MCF 10A (cell line): ENCODE results near the gene BMAL1. TPM values are rescaled to one million over a fixed set of nuclear protein-coding genes. Genes with fewer than 3 reads are reported as not detected.

Source experiments
- BruUV-seq: library from RNA; stranded (reverse); fragments of 400-500 nt; replicated peaks from 2 replicates; lab custom pipeline; 2021; lab: Mats Ljungman, UMichigan
- CTCF ChIA-PET: fragments of 300-600 bp; sonication (Branson Sonifier 250); formaldehyde crosslinking; extraction: SDS; loops from one replicate; lab custom pipeline; 2021; ENCODE audit warnings: antibody characterized with exemption, inconsistent platforms; lab: Yijun Ruan, JAX
- POLR2A ChIA-PET: fragments of 300-600, 350-650 bp; sonication (Branson Sonifier 250); formaldehyde crosslinking; extraction: SDS; loops from one replicate; lab custom pipeline; 2020; ENCODE audit warnings: antibody characterized with exemption, inconsistent platforms; lab: Yijun Ruan, JAX
- DNase-seq: peaks from one replicate; pipeline ENCODE4 v3.0.0-alpha.2; 2018; ENCODE audit not compliant: unreplicated experiment
- H3K27ac Mint-ChIP-seq: one replicate; pipeline ENCODE4 v1.8.0; 2022; ENCODE audit warnings: mild to moderate bottlenecking, low read depth, mixed read lengths; ENCODE audit not compliant: unreplicated experiment
- H3K27me3 Mint-ChIP-seq: one replicate; pipeline ENCODE4 v1.8.0; 2022; ENCODE audit warnings: mixed read lengths; ENCODE audit not compliant: insufficient read depth, unreplicated experiment
- H3K36me3 Mint-ChIP-seq: one replicate; pipeline ENCODE4 v1.8.0; 2022; ENCODE audit warnings: mild to moderate bottlenecking, moderate library complexity, mixed read lengths; ENCODE audit not compliant: insufficient read depth, unreplicated experiment
- H3K4me1 Mint-ChIP-seq: one replicate; pipeline ENCODE4 v1.8.0; 2022; ENCODE audit warnings: mixed read lengths; ENCODE audit not compliant: insufficient read depth, unreplicated experiment
- H3K4me3 Mint-ChIP-seq: one replicate; pipeline ENCODE4 v1.8.0; 2022; ENCODE audit warnings: mild to moderate bottlenecking, moderate library complexity, mixed read lengths; ENCODE audit not compliant: unreplicated experiment
- H3K9me3 Mint-ChIP-seq: one replicate; pipeline ENCODE4 v1.8.0; 2022; ENCODE audit warnings: mixed read lengths; ENCODE audit not compliant: unreplicated experiment
- intact Hi-C: fragments of 100-400 bp; cut with micrococcal nuclease; formaldehyde crosslinking; loops from 2 replicates; pipeline ENCODE4 v1.14.1; 2022
- total RNA-seq: library from RNA; stranded (reverse); gene quantifications from 2 replicates; pipeline ENCODE4 v1.2.3, GENCODE V29; 2022
- TF ChIP-seq, protein P1 (sequence below): fragments of 200-600 bp; IDR thresholded peaks from one replicate; pipeline ENCODE4 v1.8.0; 2022; ENCODE audit warnings: antibody characterized with exemption, mild to moderate bottlenecking; ENCODE audit not compliant: unreplicated experiment

BMAL1 gene
- total RNA-seq, 1 experiment from 2014 or later: 88.4 TPM

DNA sequence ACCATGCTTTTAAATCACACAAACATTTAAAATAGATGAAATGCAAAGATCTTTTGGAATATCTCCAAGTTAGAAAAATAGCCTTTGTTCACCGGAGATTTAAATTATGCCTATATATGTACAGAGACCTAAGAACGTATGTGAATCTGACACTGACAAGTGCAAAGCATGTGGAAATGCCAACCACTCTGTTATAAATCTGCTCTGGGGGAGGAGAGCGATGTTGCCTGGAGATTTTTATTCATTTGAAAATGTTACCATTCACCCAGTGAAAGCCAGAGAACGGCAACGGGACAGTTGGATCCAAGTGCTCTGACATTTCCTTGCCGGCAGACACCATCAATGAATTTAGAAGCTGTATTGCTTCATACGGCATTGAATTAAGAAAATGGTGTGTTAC is 39.8 kb upstream of the BMAL1 start:
- Mint-ChIP-seq H3K27ac (no peak overlapping the region), H3K4me1 (peaks cover 6% of the 10 kb centered on the region), H3K27me3 (no peaks in the 10 kb centered on the region), H3K4me3 (no peak overlapping the region), H3K9me3 (no peaks in the 10 kb centered on the region), H3K36me3 (no peaks in the 10 kb centered on the region)
- CTCF ChIA-PET: interaction anchor here (0.7 to 4.9 kb wide), 21 partner anchors 8 to 274 kb away, joined by 3 to 47 read pairs (median 5); no protein-coding TSS in a partner anchor
- DNase-seq: no peak
- intact Hi-C loops: no loop called here
- BruUV-seq: no TSS peak
- POLR2A ChIA-PET: interaction anchor here (0.8 to 1.6 kb wide), 3 partner anchors 9 to 24 kb away, joined by 3 to 4 read pairs (median 4); no protein-coding TSS in a partner anchor
- TF ChIP-seq, protein P1, sequence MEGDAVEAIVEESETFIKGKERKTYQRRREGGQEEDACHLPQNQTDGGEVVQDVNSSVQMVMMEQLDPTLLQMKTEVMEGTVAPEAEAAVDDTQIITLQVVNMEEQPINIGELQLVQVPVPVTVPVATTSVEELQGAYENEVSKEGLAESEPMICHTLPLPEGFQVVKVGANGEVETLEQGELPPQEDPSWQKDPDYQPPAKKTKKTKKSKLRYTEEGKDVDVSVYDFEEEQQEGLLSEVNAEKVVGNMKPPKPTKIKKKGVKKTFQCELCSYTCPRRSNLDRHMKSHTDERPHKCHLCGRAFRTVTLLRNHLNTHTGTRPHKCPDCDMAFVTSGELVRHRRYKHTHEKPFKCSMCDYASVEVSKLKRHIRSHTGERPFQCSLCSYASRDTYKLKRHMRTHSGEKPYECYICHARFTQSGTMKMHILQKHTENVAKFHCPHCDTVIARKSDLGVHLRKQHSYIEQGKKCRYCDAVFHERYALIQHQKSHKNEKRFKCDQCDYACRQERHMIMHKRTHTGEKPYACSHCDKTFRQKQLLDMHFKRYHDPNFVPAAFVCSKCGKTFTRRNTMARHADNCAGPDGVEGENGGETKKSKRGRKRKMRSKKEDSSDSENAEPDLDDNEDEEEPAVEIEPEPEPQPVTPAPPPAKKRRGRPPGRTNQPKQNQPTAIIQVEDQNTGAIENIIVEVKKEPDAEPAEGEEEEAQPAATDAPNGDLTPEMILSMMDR: no peak

DNA sequence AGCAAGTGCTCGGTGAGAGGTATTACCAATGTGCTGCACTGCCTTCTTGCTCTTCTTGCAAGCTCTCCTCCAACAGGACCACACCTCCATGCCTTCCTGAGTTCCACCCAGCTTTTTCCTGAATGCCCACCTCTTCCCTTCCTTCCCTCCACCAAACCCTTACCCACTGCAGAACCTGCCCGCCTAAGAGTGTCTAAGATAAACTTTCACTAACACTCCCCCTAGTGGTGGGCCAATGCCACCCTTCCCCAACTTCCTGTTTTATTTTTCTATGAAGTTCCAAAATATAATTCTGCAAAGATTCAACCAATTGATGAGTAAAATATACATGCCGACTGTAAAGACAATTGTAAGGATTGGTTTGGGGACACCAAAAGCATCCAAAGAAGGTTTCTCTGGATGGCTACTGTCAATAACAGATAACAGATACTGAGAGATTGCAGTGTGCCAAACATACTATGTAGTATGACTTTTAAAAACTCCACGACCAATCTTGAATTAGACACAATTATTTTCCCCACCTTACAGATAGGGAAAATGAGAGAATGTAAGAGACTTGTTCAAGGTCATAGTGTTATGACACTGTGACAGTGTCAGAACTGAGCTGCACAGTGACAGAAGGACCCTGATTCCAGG is 38.6 kb upstream of the BMAL1 start:
- no TSS peak for BruUV-seq
- no peak overlapping the region for H3K4me3 Mint-ChIP-seq
- H3K36me3 Mint-ChIP-seq: no peaks in the 10 kb centered on the region
- intact Hi-C loops: loop anchor here (1.0 kb wide), 2 partner anchors 29 to 275 kb away; no protein-coding TSS in a partner anchor
- ChIA-PET POLR2A (interaction anchor here (0.6 to 1.6 kb wide), 5 partner anchors 10 to 142 kb away, joined by 3 to 4 read pairs (median 3); no protein-coding TSS in a partner anchor), CTCF (interaction anchor here (0.5 to 4.9 kb wide), 37 partner anchors 9 to 811 kb away, joined by 3 to 47 read pairs (median 4); no protein-coding TSS in a partner anchor)
- H3K27me3 Mint-ChIP-seq: no peaks in the 10 kb centered on the region
- H3K4me1 Mint-ChIP-seq: peaks cover 6% of the 10 kb centered on the region
- DNase-seq: peak; percentile 72
- no peaks in the 10 kb centered on the region for H3K9me3 Mint-ChIP-seq
- no peak overlapping the region for H3K27ac Mint-ChIP-seq
- TF ChIP-seq, protein P1: peak; percentile 68

DNA sequence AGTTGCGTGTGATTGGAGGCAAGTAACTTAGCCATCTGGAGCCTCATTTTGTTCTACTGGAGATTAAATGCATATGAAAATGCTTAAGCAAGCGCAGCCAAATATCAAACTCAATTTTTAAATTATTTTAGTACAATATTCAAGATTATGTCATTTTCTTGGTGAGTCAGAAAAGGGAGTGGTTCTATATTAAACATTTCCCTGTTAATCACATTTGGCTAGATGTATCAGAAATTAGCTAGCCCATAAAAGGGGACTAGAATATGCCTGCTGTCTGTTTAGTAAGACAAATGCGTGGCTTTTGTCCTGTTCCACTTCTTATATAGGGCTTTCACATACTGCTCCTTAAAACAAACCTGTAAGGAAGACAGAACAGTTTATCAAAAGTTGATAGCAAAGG is 35.0 kb upstream of the BMAL1 start:
- Mint-ChIP-seq H3K4me3 (no peak overlapping the region), H3K4me1 (peaks cover 6% of the 10 kb centered on the region), H3K27me3 (no peaks in the 10 kb centered on the region), H3K27ac (no peak overlapping the region), H3K36me3 (no peaks in the 10 kb centered on the region), H3K9me3 (no peaks in the 10 kb centered on the region)
- ChIA-PET POLR2A (interaction anchor here (0.7 to 2.8 kb wide), 3 partner anchors 19 to 96 kb away, joined by 3 to 17 read pairs (median 3); no protein-coding TSS in a partner anchor), CTCF (interaction anchor here (0.9 to 3.4 kb wide), 7 partner anchors 9 to 134 kb away, joined by 3 to 13 read pairs (median 3); no protein-coding TSS in a partner anchor)
- DNase-seq: no peak
- TF ChIP-seq, protein P1: no peak
- no TSS peak for BruUV-seq
- intact Hi-C loops: no loop called here

GRCh38 chr11:13247606-13248296 is 29.8 kb upstream of the BMAL1 start:
- H3K27me3 Mint-ChIP-seq: no peaks in the 10 kb centered on the region

More at GRCh38 chr11:13247606-13248296, 29.8 kb upstream of the BMAL1 start:
- no TSS peak for BruUV-seq
- no peak for DNase-seq
- Mint-ChIP-seq H3K4me3 (no peak overlapping the region), H3K27ac (no peak overlapping the region), H3K4me1 (no peaks in the 10 kb centered on the region), H3K36me3 (no peaks in the 10 kb centered on the region), H3K9me3 (no peaks in the 10 kb centered on the region)
- intact Hi-C loops: no loop called here
- ChIA-PET CTCF (interaction anchor here (0.6 to 16.8 kb wide), 12 partner anchors 9 to 778 kb away, joined by 3 to 242 read pairs (median 3); no protein-coding TSS in a partner anchor), POLR2A (interaction anchor here (0.9 to 3.3 kb wide), 4 partner anchors 13 to 215 kb away, joined by 3 to 20 read pairs (median 5); partner anchors contain the start of gene BTBD10)
- TF ChIP-seq, protein P1: no peak
